ENCODE results near the gene ADRA2A. TPM values are rescaled to one million over a fixed set of nuclear protein-coding genes. Genes with fewer than 3 reads are reported as not detected.

The ADRA2A gene
- total and polyA plus RNA-seq, 8 donors = 12.6 to 42.3 (median 27.1) TPM

GRCh38 chr10:111107846-111108245 is 31.0 kb downstream of the ADRA2A start:
- ATAC-seq (peak; percentile 56 to 75 (median 66)), DNase-seq (peak in 4 of 6 donors; percentile 40 to 68 (median 56)), FAIRE-seq (no peak)
- TF ChIP-seq, protein P1, sequence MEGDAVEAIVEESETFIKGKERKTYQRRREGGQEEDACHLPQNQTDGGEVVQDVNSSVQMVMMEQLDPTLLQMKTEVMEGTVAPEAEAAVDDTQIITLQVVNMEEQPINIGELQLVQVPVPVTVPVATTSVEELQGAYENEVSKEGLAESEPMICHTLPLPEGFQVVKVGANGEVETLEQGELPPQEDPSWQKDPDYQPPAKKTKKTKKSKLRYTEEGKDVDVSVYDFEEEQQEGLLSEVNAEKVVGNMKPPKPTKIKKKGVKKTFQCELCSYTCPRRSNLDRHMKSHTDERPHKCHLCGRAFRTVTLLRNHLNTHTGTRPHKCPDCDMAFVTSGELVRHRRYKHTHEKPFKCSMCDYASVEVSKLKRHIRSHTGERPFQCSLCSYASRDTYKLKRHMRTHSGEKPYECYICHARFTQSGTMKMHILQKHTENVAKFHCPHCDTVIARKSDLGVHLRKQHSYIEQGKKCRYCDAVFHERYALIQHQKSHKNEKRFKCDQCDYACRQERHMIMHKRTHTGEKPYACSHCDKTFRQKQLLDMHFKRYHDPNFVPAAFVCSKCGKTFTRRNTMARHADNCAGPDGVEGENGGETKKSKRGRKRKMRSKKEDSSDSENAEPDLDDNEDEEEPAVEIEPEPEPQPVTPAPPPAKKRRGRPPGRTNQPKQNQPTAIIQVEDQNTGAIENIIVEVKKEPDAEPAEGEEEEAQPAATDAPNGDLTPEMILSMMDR (IDR thresholded peaks at IDR 0.05) = no peak
- intact Hi-C loops (cut with DNase I) = no loop called here
- H3K27me3 ChIP-seq = no peaks in the 10 kb centered on the region
- H3K4me1 ChIP-seq = peaks cover 12 to 34% (median 28%) of the 10 kb centered on the region in 3 donors
- H3K4me3 ChIP-seq = no peak overlapping the region
- no peaks in the 10 kb centered on the region for H3K36me3 ChIP-seq
- H3K27ac ChIP-seq = peak overlapping the region; percentile 46 to 69 (median 63)
- 51 to 53% methylated on average over 4 of the region's 4 CpGs for WGBS, 2 donors
- H3K9me3 ChIP-seq = no peaks in the 10 kb centered on the region

GRCh38 chr10:111108441-111108840 is 31.6 kb downstream of the ADRA2A start:
- TF ChIP-seq, protein P1 (IDR thresholded peaks at IDR 0.05) = no peak
- Histone ChIP-seq H3K4me3 (no peak overlapping the region), H3K27ac (peak overlapping the region in 1 of 4 donors; percentile 46), H3K4me1 (peaks cover 12 to 28% (median 22%) of the 10 kb centered on the region in 3 donors), H3K36me3 (no peaks in the 10 kb centered on the region), H3K9me3 (no peaks in the 10 kb centered on the region), H3K27me3 (no peaks in the 10 kb centered on the region)
- ATAC-seq (no peak), DNase-seq (no peak), FAIRE-seq (no peak)
- WGBS, 2 donors = 92% methylated on average over 6 of the region's 6 CpGs
- intact Hi-C loops (cut with DNase I) = no loop called here

DNA sequence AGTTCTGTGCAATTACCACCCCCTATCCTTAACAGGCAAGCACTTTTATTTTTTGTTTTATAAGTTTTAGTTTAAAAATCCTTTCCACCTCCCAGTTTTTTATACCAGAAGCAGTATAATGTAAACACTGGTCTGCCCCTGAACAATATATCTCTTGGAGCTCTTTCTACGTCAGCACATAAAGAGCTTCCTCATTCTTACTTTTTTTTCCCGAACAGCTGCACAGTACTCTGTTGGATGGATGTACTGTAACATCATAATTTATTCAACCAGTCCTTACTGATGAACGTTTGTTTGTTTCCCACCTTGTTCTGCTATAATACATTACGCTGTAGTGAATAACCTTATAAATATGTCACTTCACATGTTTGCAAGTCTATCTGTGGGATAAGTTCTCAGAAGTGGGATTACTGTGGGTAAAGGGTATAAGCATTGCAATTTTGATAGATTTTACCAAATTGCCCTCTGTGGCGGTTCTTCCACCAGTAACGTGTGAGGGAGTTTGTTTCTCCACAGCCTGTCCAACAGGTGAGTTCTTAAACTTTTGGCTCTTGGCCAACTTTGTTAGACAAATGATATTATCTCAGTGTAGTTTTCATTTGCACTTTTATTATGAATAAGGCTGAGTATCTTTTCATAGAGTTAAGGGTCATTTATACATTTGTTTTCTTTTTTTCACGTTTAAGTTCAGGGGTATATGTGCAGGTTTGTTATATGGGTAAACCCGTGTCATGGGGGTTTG is 32.8 kb downstream of the ADRA2A start:
- Histone ChIP-seq H3K27me3 (no peaks in the 10 kb centered on the region), H3K36me3 (no peaks in the 10 kb centered on the region), H3K9me3 (no peaks in the 10 kb centered on the region), H3K4me3 (no peak overlapping the region), H3K4me1 (peaks cover 12 to 19% (median 16%) of the 10 kb centered on the region in 3 donors), H3K27ac (no peak overlapping the region)
- TF ChIP-seq, protein P1 (IDR thresholded peaks at IDR 0.05) = no peak
- ATAC-seq (no peak), FAIRE-seq (no peak), DNase-seq (no peak)
- intact Hi-C loops (cut with DNase I) = no loop called here
- 48 to 52% methylated on average over 8 of the region's 8 CpGs for WGBS, 2 donors

DNA sequence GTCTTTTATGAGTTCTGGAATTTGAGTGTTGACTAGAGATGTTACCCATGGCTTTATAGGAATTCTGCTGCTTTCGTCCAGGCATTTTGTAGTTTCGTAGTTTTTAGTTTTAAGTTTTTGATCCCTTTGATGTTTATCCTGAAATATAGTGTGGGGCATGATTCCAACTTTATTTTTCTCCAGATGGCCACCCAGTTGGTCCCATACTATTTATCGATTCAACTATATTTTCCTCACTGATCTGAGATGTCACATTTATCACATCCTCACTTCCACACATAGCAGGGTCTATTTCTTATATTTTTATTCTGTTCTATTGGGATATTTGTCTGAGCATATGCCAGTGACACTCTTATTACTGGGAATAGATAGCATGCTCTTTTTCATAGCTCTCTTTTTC is 33.9 kb downstream of the ADRA2A start:
- ATAC-seq (no peak), FAIRE-seq (no peak), DNase-seq (no peak)
- H3K4me1 ChIP-seq = peaks cover 12 to 19% (median 16%) of the 10 kb centered on the region in 3 donors
- H3K27ac ChIP-seq = no peak overlapping the region
- no peaks in the 10 kb centered on the region for H3K9me3 ChIP-seq
- H3K36me3 ChIP-seq = no peaks in the 10 kb centered on the region
- intact Hi-C loops (cut with DNase I) = no loop called here
- no peaks in the 10 kb centered on the region for H3K27me3 ChIP-seq
- TF ChIP-seq, protein P1 (IDR thresholded peaks at IDR 0.05) = no peak
- H3K4me3 ChIP-seq = no peak overlapping the region
- 91 to 92% methylated on average over 3 of the region's 3 CpGs for WGBS, 2 donors

- Histone ChIP-seq H3K4me3 (no peak overlapping the region), H3K36me3 (no peaks in the 10 kb centered on the region), H3K27me3 (no peaks in the 10 kb centered on the region), H3K27ac (no peak overlapping the region), H3K9me3 (no peaks in the 10 kb centered on the region), H3K4me1 (peaks cover 10 to 16% (median 15%) of the 10 kb centered on the region in 3 donors)
- intact Hi-C loops (cut with DNase I) = no loop called here
- WGBS, 2 donors = 58 to 84% methylated on average over 1 of the region's 1 CpG
- peak in 1 of 4 donors; percentile 59 for ATAC-seq
- TF ChIP-seq, protein P1 (IDR thresholded peaks at IDR 0.05) = no peak
- no peak for FAIRE-seq
- no peak for DNase-seq
Observed at GRCh38 chr10:111112333-111112732, 35.5 kb downstream of the ADRA2A start.

Data from pancreas (tissue), 10 donors.